Thyroid gland (tissue), 4 donors: ENCODE results near the gene SVBP.

ENCODE experiments used
- CTCF ChIP-seq, 6 experiments: fragments of 200-600 bp in 3 of 6; fragments of 450-650 bp in 3 of 6; sonication (generic) in 3 of 6; IDR thresholded peaks; one replicate each; pipeline ENCODE4 v1.5.1; 2016 to 2019; ENCODE audit warnings: antibody characterized with exemption in 6 of 6, mild to moderate bottlenecking in 2 of 6, inconsistent platforms in 1 of 6, moderate library complexity in 1 of 6
- POLR2A ChIP-seq, 2 donors: fragments of 450-650 bp; IDR thresholded peaks; one replicate each; pipeline ENCODE4 v1.6.1; 2017; ENCODE audit warnings: antibody characterized with exemption in 2 of 2, mild to moderate bottlenecking in 2 of 2, moderate library complexity in 1 of 2

- TF ChIP-seq CTCF (IDR thresholded peaks at IDR 0.05) (no peak), POLR2A (IDR thresholded peaks at IDR 0.05) (peak; percentile 80 to 98)
These were observed 50.3 kb downstream of the SVBP start, which contains the start of the genes C1orf50 and P3H1 for GRCh38 chr1:42766741-42767509.
